OCI-LY3 (cell line): ENCODE results near the gene LRFN2.

Source experiments
- CTCF ChIP-seq: fragments of 200-600, 300-600 bp; sonication (generic); IDR thresholded peaks from 2 replicates; pipeline ENCODE4 v1.5.1; 2014; ENCODE audit warnings: antibody characterized with exemption, low read length, low read depth
- EZH2phosphoT487 ChIP-seq: fragments of 200-600 bp; shearing (Covaris generic); IDR thresholded peaks from 2 replicates; pipeline ENCODE4 v1.6.1; 2018; ENCODE audit warnings: antibody characterized with exemption, mixed run types, low read depth

- TF ChIP-seq CTCF (no peak), EZH2phosphoT487 (no peak)
Measured at GRCh38 chr6:40389254-40389653, 197.9 kb downstream of the LRFN2 start.
